Caco-2 (cell line): ENCODE measurements around the gene JAKMIP3. TPM values are rescaled to one million over a fixed set of nuclear protein-coding genes. Genes with fewer than 3 reads are reported as not detected.

Experiments used
- BruUV-seq: library from RNA; stranded (reverse); fragments of 400-500 nt; replicated peaks from 2 replicates; lab custom pipeline; 2021; lab: Mats Ljungman, UMichigan
- CTCF ChIA-PET: fragments of 300-600 bp; sonication (Branson Sonifier 250); formaldehyde crosslinking; loops from one replicate; lab custom pipeline; 2022; ENCODE audit warnings: antibody characterized with exemption; lab: Charles Lee
- POLR2A ChIA-PET: fragments of 300-600 bp; sonication (Branson Sonifier 250); formaldehyde crosslinking; loops from one replicate; lab custom pipeline; 2022; ENCODE audit warnings: antibody characterized with exemption; lab: Charles Lee
- DNase-seq, 2 experiments: peaks; one replicate each; pipeline versions ENCODE4 v3.0.0 to v3.0.0-alpha.2; 2020 to 2022
- H3K27me3 ChIP-seq: replicated peaks from 2 replicates; pipeline ENCODE4 v1.6.0; 2011; ENCODE audit warnings: low read length; ENCODE audit not compliant: control insufficient read depth, insufficient read depth
- H3K36me3 ChIP-seq: 2 replicates; pipeline ENCODE4 v1.5.1; 2011; ENCODE audit warnings: low read length; ENCODE audit not compliant: control insufficient read depth, insufficient read depth
- H3K4me1 ChIP-seq: fragments of 250-450 bp; sonication (Bioruptor Pico); 2 replicates; pipeline ENCODE4 v1.5.1; 2020; ENCODE audit warnings: mild to moderate bottlenecking
- H3K4me3 ChIP-seq: 2 replicates; pipeline ENCODE4 v1.5.1; 2011; ENCODE audit warnings: low read depth, mild to moderate bottlenecking, control low read depth, low read length
- H3K9me3 ChIP-seq: fragments of 250-450 bp; sonication (Bioruptor Pico); 2 replicates; pipeline ENCODE4 v1.5.1; 2020; ENCODE audit warnings: mild to moderate bottlenecking, moderate library complexity
- H3K27ac Mint-ChIP-seq: one replicate; pipeline ENCODE4 v1.8.0; 2022; ENCODE audit warnings: mixed read lengths; ENCODE audit not compliant: unreplicated experiment
- H3K27me3 Mint-ChIP-seq: one replicate; pipeline ENCODE4 v1.8.0; 2022; ENCODE audit warnings: mixed read lengths; ENCODE audit not compliant: insufficient read depth, unreplicated experiment
- H3K36me3 Mint-ChIP-seq: one replicate; pipeline ENCODE4 v1.8.0; 2022; ENCODE audit warnings: mild to moderate bottlenecking, mixed read lengths; ENCODE audit not compliant: insufficient read depth, unreplicated experiment
- H3K4me1 Mint-ChIP-seq: one replicate; pipeline ENCODE4 v1.8.0; 2022; ENCODE audit warnings: low read depth, mixed read lengths; ENCODE audit not compliant: unreplicated experiment
- H3K4me3 Mint-ChIP-seq: one replicate; pipeline ENCODE4 v1.8.0; 2022; ENCODE audit warnings: mild to moderate bottlenecking, moderate library complexity, mixed read lengths; ENCODE audit not compliant: unreplicated experiment
- H3K9me3 Mint-ChIP-seq: one replicate; pipeline ENCODE4 v1.8.0; 2022; ENCODE audit warnings: mixed read lengths; ENCODE audit not compliant: unreplicated experiment
- intact Hi-C: fragments of 100-400 bp; cut with micrococcal nuclease; formaldehyde crosslinking; loops from one replicate; pipeline ENCODE4 v1.10.0; 2022; ENCODE audit not compliant: unreplicated experiment
- total RNA-seq: library from RNA; stranded (reverse); gene quantifications from 2 replicates; pipeline ENCODE4 v1.2.3, GENCODE V29; 2022
- TF ChIP-seq, protein P1 (sequence below), 2 experiments: fragments of 200-600 bp in 1 of 2; IDR thresholded peaks; 1 replicate in 1 of 2; 2 replicates in 1 of 2; pipeline versions ENCODE4 v1.5.1 to v1.8.0; 2011 to 2022; ENCODE audit warnings: antibody characterized with exemption in 1 of 2, control low read depth in 1 of 2, inconsistent platforms in 1 of 2, low read depth in 1 of 2, low read length in 1 of 2, mild to moderate bottlenecking in 1 of 2, moderate library complexity in 1 of 2; ENCODE audit not compliant: insufficient read depth in 1 of 2, severe bottlenecking in 1 of 2, unreplicated experiment in 1 of 2

The JAKMIP3 gene
- total RNA-seq, 1 experiment from 2014 or later, result 0.50 TPM

DNA sequence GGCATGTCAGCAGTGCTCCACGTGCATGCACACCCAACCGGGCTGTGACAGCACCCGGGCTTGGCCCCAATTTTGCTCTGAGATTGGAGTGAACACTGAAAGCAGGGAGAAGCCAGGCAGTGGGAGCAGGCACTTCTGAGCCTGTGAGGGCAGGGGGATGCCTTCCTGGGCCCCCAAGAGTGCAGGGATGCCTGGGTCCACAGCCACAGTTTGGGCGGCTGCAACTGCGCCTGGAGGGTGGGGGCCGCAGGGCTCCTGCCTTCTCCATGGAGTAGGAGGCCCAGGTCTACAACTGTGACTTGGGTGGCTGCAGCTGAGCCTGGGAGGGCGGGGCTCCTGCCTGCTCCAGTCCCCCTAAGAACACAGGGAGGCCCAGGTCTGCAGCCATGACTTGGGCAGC lies 46.4 kb upstream of the JAKMIP3 start:
- no peaks in the 10 kb centered on the region for H3K36me3 ChIP-seq
- H3K4me1 Mint-ChIP-seq, result peaks cover 6% of the 10 kb centered on the region
- no peak overlapping the region for H3K4me3 Mint-ChIP-seq
- no peaks in the 10 kb centered on the region for H3K9me3 Mint-ChIP-seq
- no peaks in the 10 kb centered on the region for H3K27me3 ChIP-seq
- BruUV-seq, result no TSS peak
- H3K4me1 ChIP-seq, result no peaks in the 10 kb centered on the region
- DNase-seq, result peak in 1 of 2 experiments; percentile 14
- ChIA-PET POLR2A (no interaction called here), CTCF (no interaction called here)
- H3K27ac Mint-ChIP-seq, result no peak overlapping the region
- TF ChIP-seq, protein P1, sequence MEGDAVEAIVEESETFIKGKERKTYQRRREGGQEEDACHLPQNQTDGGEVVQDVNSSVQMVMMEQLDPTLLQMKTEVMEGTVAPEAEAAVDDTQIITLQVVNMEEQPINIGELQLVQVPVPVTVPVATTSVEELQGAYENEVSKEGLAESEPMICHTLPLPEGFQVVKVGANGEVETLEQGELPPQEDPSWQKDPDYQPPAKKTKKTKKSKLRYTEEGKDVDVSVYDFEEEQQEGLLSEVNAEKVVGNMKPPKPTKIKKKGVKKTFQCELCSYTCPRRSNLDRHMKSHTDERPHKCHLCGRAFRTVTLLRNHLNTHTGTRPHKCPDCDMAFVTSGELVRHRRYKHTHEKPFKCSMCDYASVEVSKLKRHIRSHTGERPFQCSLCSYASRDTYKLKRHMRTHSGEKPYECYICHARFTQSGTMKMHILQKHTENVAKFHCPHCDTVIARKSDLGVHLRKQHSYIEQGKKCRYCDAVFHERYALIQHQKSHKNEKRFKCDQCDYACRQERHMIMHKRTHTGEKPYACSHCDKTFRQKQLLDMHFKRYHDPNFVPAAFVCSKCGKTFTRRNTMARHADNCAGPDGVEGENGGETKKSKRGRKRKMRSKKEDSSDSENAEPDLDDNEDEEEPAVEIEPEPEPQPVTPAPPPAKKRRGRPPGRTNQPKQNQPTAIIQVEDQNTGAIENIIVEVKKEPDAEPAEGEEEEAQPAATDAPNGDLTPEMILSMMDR (IDR thresholded peaks at IDR 0.05; ENCODE audit: insufficient read depth in 1 of 2, low read depth in 1 of 2, low read length in 1 of 2, severe bottlenecking in 1 of 2, unreplicated experiment in 1 of 2), result no peak
- no peaks in the 10 kb centered on the region for H3K9me3 ChIP-seq
- no peaks in the 10 kb centered on the region for H3K36me3 Mint-ChIP-seq
- peaks cover 15% of the 10 kb centered on the region for H3K27me3 Mint-ChIP-seq
- intact Hi-C loops, result no loop called here
- H3K4me3 ChIP-seq, result no peak overlapping the region

DNA sequence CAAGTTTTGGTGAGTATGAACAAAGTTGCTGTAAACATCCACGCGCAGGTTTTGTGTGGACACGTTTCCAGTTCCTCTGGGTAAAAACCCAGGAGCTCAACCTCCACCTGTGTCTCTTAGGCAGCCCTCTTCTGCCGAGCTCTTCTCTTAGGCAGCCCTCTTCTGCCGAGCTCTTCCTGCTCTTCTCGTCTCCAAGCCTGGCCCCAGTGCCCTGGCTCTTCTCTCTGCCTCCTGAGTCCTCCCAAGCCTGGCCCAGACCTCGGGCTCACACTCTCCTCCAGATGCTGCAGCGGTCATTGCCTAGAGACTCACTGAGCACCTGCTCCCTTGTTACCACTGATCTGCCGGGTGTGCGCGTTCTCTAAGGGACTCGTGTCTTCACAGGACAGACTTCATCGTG lies 45.3 kb upstream of the JAKMIP3 start:
- Histone ChIP-seq H3K4me1 (no peaks in the 10 kb centered on the region), H3K4me3 (no peak overlapping the region), H3K9me3 (no peaks in the 10 kb centered on the region), H3K27me3 (no peaks in the 10 kb centered on the region), H3K36me3 (no peaks in the 10 kb centered on the region)
- Mint-ChIP-seq H3K4me1 (peaks cover 6% of the 10 kb centered on the region), H3K4me3 (no peak overlapping the region), H3K9me3 (no peaks in the 10 kb centered on the region), H3K27ac (no peak overlapping the region), H3K36me3 (no peaks in the 10 kb centered on the region), H3K27me3 (peaks cover 19% of the 10 kb centered on the region)
- no TSS peak for BruUV-seq
- ChIA-PET CTCF (no interaction called here), POLR2A (no interaction called here)
- intact Hi-C loops, result no loop called here
- DNase-seq, result no peak
- TF ChIP-seq, protein P1 (IDR thresholded peaks at IDR 0.05; ENCODE audit: insufficient read depth in 1 of 2, low read depth in 1 of 2, low read length in 1 of 2, severe bottlenecking in 1 of 2, unreplicated experiment in 1 of 2), result no peak

DNA sequence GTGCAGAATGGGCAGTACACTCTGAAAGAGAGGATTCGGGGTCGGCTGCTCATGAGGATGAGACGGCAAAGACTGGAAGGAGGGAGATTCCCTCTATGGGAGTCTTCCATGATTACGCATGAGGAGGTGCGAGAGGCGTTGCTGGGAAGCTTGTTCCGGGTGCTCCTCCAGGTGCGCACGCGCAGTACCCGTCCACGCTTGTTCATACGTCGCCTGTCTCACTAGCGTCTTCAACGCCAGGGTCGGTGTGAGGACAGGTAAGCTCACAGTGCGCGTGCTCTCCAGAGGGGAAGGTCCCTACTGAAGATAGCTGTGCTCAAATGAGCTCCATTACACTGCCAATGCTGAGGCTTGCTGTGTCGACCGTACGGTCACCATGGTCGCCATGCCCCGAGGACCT lies 44.7 kb upstream of the JAKMIP3 start:
- peaks cover 19% of the 10 kb centered on the region for H3K27me3 Mint-ChIP-seq
- H3K9me3 Mint-ChIP-seq, result no peaks in the 10 kb centered on the region
- H3K4me1 Mint-ChIP-seq, result peaks cover 6% of the 10 kb centered on the region
- TF ChIP-seq, protein P1 (IDR thresholded peaks at IDR 0.05; ENCODE audit: insufficient read depth in 1 of 2, low read depth in 1 of 2, low read length in 1 of 2, severe bottlenecking in 1 of 2, unreplicated experiment in 1 of 2), result no peak
- Histone ChIP-seq H3K27me3 (no peaks in the 10 kb centered on the region), H3K4me3 (no peak overlapping the region), H3K4me1 (no peaks in the 10 kb centered on the region), H3K9me3 (no peaks in the 10 kb centered on the region), H3K36me3 (no peaks in the 10 kb centered on the region)
- ChIA-PET CTCF (no interaction called here), POLR2A (no interaction called here)
- H3K4me3 Mint-ChIP-seq, result no peak overlapping the region
- intact Hi-C loops, result no loop called here
- no peaks in the 10 kb centered on the region for H3K36me3 Mint-ChIP-seq
- no peak for DNase-seq
- no TSS peak for BruUV-seq
- H3K27ac Mint-ChIP-seq, result no peak overlapping the region
